Measurements from ENCODE around the gene CCL5.

The CCL5 gene

DNA sequence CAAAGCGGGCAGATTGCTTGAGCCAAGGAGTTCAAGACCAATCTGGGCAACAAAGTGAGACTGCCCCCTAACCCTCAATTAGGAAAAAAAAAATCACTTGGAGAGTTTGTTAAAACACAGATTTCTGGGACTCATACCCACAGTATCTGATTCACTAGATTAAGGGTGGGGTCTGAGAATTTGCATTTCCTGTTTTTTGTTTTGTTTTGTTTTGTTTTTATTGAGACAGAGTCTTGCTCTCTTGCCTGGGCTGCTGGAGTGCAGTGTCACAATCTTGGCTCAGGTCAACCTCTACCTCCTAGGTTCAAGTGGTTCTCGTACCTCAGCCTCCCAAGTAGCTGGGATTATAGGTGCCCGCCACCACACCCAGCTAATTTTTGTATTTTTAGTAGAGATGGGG is 12.6 kb downstream of the CCL5 start:
- Histone ChIP-seq H3K36me3 (ENCODE audit: control insufficient read depth in 1 of 2, insufficient read depth in 2 of 2, low read length in 2 of 2) (no peaks in the 10 kb centered on the region), H3K4me3 (ENCODE audit: low read depth in 1 of 2, low read length in 2 of 2) (no peak overlapping the region), H3K9ac (ENCODE audit: low read depth in 1 of 2, low read length in 2 of 2) (no peak overlapping the region), H3K4me1 (ENCODE audit: control insufficient read depth in 1 of 2, insufficient read depth in 2 of 2, low read length in 2 of 2) (no peaks in the 10 kb centered on the region), H3K27ac (ENCODE audit: low read depth, low read length) (no peak overlapping the region), H3K27me3 (ENCODE audit: control insufficient read depth in 1 of 2, insufficient read depth in 2 of 2, low read length in 2 of 2) (no peaks in the 10 kb centered on the region), H3K9me3 (ENCODE audit: control insufficient read depth in 1 of 2, low read length in 2 of 2) (no peaks in the 10 kb centered on the region)

DNA sequence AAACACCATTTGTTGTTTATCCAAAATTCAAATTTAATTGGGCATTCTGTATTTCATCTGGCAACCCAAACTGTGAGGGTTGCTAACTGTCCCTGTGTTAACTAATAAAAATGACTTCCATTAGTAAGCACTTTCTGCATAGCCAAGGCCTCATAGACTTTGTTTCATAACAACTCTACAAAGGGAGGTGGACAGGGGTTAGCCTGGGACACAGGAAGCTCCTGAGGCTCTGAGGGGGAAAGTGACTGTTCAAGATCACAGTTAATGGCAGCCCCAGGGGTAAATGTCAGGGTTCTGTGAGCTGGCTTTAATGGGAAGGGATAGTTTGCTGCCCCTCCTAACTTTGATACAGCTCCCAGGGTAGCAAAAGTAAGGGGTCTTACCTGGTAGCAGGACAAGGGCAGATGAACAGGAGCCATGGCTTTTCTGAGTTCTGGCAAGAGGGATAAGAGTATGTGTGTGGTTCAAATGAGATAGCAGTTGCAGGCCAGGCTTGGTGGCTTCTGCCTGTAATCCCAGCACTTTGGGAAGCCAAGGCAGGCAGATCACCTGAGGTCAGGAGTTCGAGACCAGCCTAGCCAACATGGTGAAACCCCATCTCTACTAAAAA is 13.7 kb downstream of the CCL5 start:
- no peaks in the 10 kb centered on the region for H3K27me3 ChIP-seq (ENCODE audit: control insufficient read depth in 1 of 2, insufficient read depth in 2 of 2, low read length in 2 of 2)
- no peak overlapping the region for H3K27ac ChIP-seq (ENCODE audit: low read depth, low read length)
- no peak overlapping the region for H3K9ac ChIP-seq (ENCODE audit: low read depth in 1 of 2, low read length in 2 of 2)

DNA sequence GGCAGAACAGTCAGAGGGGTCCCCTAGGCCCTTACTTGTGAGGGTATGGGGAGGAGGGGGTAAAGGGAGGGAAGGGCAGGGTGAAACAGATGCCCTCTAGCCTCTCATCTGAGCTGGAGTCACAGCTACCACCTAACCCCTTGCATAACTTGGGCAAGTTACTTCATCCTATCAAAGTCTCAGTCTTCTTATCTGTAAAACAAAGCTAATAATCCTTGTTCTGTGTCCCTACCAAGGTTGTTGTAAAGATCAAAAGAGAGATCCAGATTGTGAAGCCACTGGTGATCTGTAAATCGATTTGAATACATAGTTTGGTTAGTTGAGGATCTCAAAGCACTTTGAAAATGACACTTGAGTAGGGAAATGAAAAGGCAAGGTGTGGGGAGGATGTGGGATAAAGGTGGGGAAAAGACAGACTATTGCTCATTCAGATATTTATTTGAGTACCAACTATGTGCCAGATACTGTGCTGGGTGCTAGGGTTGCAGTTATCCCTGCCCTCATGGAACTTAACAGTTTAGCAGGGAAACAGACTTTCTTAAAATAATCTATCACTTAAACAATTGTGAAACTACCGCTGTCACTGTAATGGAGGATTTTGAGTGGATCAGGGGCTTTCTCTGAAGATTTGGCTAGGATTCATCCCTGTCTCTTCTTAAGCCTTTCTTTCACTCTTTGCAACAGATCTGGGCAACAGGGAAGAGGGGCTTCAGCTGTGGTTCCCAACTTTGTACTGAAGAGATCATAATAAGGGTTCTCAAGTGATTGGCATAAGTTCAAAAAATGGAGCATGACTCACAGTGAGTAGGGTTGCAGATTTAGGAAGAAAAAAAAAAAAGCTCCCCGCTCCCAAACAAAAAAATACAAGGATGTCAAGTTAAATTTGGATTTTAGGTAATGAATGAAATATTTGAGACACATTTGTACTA is 14.5 kb downstream of the CCL5 start:
- no peaks in the 10 kb centered on the region for H3K27me3 ChIP-seq (ENCODE audit: control insufficient read depth in 1 of 2, insufficient read depth in 2 of 2, low read length in 2 of 2)
- H3K9ac ChIP-seq (ENCODE audit: low read depth in 1 of 2, low read length in 2 of 2), result no peak overlapping the region
- no peak overlapping the region for H3K27ac ChIP-seq (ENCODE audit: low read depth, low read length)
- H3K9me3 ChIP-seq (ENCODE audit: control insufficient read depth in 1 of 2, low read length in 2 of 2), result no peaks in the 10 kb centered on the region
- H3K4me1 ChIP-seq (ENCODE audit: control insufficient read depth in 1 of 2, insufficient read depth in 2 of 2, low read length in 2 of 2), result no peaks in the 10 kb centered on the region
- H3K36me3 ChIP-seq (ENCODE audit: control insufficient read depth in 1 of 2, insufficient read depth in 2 of 2, low read length in 2 of 2), result no peaks in the 10 kb centered on the region
- H3K4me3 ChIP-seq (ENCODE audit: low read depth in 1 of 2, low read length in 2 of 2), result no peak overlapping the region

More for the DNA sequence above, 13.7 kb downstream of the CCL5 start:
- H3K4me3 ChIP-seq (ENCODE audit: low read depth in 1 of 2, low read length in 2 of 2), result no peak overlapping the region
- H3K4me1 ChIP-seq (ENCODE audit: control insufficient read depth in 1 of 2, insufficient read depth in 2 of 2, low read length in 2 of 2), result no peaks in the 10 kb centered on the region
- H3K36me3 ChIP-seq (ENCODE audit: control insufficient read depth in 1 of 2, insufficient read depth in 2 of 2, low read length in 2 of 2), result no peaks in the 10 kb centered on the region
- no peaks in the 10 kb centered on the region for H3K9me3 ChIP-seq (ENCODE audit: control insufficient read depth in 1 of 2, low read length in 2 of 2)

DNA sequence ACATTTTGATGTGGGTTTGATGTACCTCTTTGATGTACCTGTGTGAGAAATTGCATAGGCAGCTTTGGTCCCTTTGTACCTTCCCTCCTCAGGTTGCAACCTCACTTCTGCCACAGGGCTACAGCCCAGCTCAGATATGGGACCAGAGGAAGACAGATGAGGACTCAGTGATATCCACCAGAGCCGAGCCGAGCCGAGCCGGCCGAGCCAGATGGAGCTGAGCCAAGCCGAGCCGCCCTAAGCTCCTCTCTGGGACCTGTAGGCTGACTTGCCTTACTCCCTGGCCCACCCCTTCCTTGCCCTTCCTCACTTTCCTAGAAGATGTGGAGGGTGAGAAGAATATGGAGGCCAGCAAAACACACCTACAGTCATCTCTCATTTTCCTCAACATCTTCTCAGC is 15.3 kb downstream of the CCL5 start:
- H3K27me3 ChIP-seq (ENCODE audit: control insufficient read depth in 1 of 2, insufficient read depth in 2 of 2, low read length in 2 of 2), result no peaks in the 10 kb centered on the region
- H3K36me3 ChIP-seq (ENCODE audit: control insufficient read depth in 1 of 2, insufficient read depth in 2 of 2, low read length in 2 of 2), result no peaks in the 10 kb centered on the region

DNA sequence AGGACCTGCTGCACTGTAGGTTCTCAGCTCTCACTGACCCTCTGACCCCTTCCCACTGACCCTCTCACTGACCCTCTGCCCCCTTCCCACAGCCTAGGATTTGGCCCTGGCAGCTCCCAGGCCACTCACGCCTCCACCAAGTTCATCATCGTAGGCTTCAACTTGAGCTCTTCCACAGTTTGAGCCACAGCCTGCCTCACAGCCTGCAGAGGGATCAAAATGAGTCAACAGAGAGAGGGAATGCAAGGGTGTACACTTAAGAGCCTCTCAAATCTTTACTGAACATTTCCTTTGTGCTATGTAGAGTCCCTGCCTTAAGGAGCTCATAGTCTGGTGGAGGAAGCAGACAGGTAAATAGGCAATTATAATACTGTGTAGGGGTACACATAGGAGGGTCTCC is 23.6 kb downstream of the CCL5 start:
- Histone ChIP-seq H3K27ac (ENCODE audit: low read depth, low read length) (no peak overlapping the region), H3K36me3 (ENCODE audit: control insufficient read depth in 1 of 2, insufficient read depth in 2 of 2, low read length in 2 of 2) (no peaks in the 10 kb centered on the region), H3K4me3 (ENCODE audit: low read depth in 1 of 2, low read length in 2 of 2) (no peak overlapping the region), H3K9me3 (ENCODE audit: control insufficient read depth in 1 of 2, low read length in 2 of 2) (no peaks in the 10 kb centered on the region), H3K27me3 (ENCODE audit: control insufficient read depth in 1 of 2, insufficient read depth in 2 of 2, low read length in 2 of 2) (no peaks in the 10 kb centered on the region), H3K9ac (ENCODE audit: low read depth in 1 of 2, low read length in 2 of 2) (no peak overlapping the region), H3K4me1 (ENCODE audit: control insufficient read depth in 1 of 2, insufficient read depth in 2 of 2, low read length in 2 of 2) (no peaks in the 10 kb centered on the region)

More for the DNA sequence above, 15.3 kb downstream of the CCL5 start:
- Histone ChIP-seq H3K27ac (ENCODE audit: low read depth, low read length) (no peak overlapping the region), H3K9me3 (ENCODE audit: control insufficient read depth in 1 of 2, low read length in 2 of 2) (no peaks in the 10 kb centered on the region), H3K4me3 (ENCODE audit: low read depth in 1 of 2, low read length in 2 of 2) (no peak overlapping the region), H3K9ac (ENCODE audit: low read depth in 1 of 2, low read length in 2 of 2) (no peak overlapping the region), H3K4me1 (ENCODE audit: control insufficient read depth in 1 of 2, insufficient read depth in 2 of 2, low read length in 2 of 2) (no peaks in the 10 kb centered on the region)

DNA sequence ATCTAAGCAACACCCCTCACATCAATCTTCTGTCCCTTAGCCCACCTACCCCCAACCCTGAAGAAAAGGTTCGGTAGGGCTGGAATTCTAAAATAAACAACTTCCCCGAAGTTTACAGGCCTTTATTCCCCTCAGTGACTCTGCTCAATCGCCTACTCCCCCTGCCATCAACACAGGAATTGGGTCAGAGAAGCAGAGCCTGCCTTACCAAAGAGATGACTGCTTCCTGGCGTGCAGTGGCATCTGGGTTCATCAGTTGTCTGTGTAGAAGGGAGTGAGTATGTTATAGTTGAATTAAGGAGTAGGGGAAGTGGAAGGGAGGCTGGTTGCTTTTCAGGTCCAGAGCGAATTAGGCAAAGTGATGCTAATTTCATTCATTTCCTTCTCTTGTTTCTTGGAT is 24.2 kb downstream of the CCL5 start:
- H3K4me1 ChIP-seq (ENCODE audit: control insufficient read depth in 1 of 2, insufficient read depth in 2 of 2, low read length in 2 of 2), result no peaks in the 10 kb centered on the region
- no peaks in the 10 kb centered on the region for H3K36me3 ChIP-seq (ENCODE audit: control insufficient read depth in 1 of 2, insufficient read depth in 2 of 2, low read length in 2 of 2)
- no peak overlapping the region for H3K9ac ChIP-seq (ENCODE audit: low read depth in 1 of 2, low read length in 2 of 2)
- no peaks in the 10 kb centered on the region for H3K9me3 ChIP-seq (ENCODE audit: control insufficient read depth in 1 of 2, low read length in 2 of 2)
- H3K27me3 ChIP-seq (ENCODE audit: control insufficient read depth in 1 of 2, insufficient read depth in 2 of 2, low read length in 2 of 2), result no peaks in the 10 kb centered on the region
- no peak overlapping the region for H3K4me3 ChIP-seq (ENCODE audit: low read depth in 1 of 2, low read length in 2 of 2)
- H3K27ac ChIP-seq (ENCODE audit: low read depth, low read length), result no peak overlapping the region

DNA sequence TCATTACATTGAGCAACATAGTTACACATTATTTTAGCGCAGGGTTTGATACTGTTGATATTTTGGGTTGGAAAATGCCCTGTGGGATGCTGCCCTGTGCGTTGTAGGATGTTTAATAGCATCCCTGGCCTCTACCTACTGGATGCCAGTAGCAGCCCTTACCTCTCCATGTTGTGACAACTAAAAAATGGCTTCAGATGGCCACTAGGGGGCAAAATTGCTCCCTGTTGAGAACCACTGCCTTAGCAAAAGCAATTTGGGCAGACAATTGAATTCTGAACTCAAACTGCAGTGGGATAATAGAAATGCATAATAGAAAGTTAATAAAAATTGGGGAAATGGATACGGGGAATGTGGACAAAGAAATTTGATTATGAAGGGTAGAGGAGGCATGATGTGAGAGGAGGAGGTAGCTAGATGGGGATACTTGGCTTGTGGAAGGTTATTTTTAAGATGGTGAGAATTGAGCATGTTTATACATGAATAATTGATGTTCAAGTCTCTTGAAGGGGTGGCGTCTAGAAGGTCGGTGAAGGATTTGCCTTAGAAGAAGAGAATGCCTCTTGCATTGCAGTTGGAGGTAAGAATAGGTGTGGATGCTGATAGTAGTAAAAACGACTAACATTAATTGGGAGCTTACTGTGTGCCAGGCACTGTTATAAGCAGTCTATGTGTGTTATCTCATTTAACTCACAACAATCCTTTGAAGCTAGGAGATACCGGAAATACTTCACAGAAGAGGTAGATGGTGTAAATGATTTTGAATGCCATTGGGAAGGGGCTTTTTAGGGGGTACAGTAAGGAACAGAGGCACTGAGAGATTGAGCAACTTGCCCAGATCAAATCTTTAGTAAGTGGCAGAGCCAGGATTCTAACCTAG is 30.5 kb downstream of the CCL5 start:
- Histone ChIP-seq H3K4me3 (ENCODE audit: low read depth in 1 of 2, low read length in 2 of 2) (no peak overlapping the region), H3K4me1 (ENCODE audit: control insufficient read depth in 1 of 2, insufficient read depth in 2 of 2, low read length in 2 of 2) (no peaks in the 10 kb centered on the region), H3K27me3 (ENCODE audit: control insufficient read depth in 1 of 2, insufficient read depth in 2 of 2, low read length in 2 of 2) (no peaks in the 10 kb centered on the region), H3K9me3 (ENCODE audit: control insufficient read depth in 1 of 2, low read length in 2 of 2) (no peaks in the 10 kb centered on the region), H3K27ac (ENCODE audit: low read depth, low read length) (no peak overlapping the region), H3K9ac (ENCODE audit: low read depth in 1 of 2, low read length in 2 of 2) (no peak overlapping the region), H3K36me3 (ENCODE audit: control insufficient read depth in 1 of 2, insufficient read depth in 2 of 2, low read length in 2 of 2) (peaks cover 13 to 44% of the 10 kb centered on the region in 2 donors)

DNA sequence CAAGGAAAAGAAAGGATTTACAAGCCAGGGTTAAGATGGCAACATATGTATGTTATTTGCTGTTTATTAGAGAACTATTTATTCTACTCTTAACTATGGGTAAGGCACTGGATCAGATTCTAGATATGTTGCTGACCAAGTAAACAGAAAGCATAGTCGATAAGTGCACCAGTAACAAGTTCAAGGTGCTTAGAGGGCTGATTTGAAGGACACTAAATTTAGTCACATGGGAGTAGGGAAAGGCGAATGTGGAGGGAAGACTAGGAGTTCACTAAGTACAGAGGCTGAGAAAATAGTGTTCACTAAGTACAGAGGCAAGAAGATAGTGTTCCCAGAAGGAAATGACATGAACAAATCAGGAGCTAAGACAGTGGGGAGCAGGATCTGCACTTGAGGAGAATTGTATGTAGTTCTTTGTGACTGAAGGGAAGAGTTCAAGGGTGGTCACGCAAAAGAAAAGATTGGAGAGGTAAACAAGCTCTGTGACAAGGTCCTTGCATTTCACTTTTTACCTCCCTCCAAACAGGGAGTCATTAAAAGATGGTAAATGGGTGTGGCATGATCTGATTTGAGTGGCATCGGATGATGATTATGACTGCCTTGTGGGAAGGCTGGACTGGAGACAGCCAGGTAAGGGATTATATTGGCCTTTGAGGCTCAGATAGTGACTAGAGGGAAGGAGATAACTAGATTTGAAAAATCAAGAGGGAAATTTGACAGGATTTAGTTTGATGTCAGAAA is 32.4 kb downstream of the CCL5 start:
- Histone ChIP-seq H3K9ac (ENCODE audit: low read depth in 1 of 2, low read length in 2 of 2) (no peak overlapping the region), H3K27ac (ENCODE audit: low read depth, low read length) (no peak overlapping the region), H3K4me1 (ENCODE audit: control insufficient read depth in 1 of 2, insufficient read depth in 2 of 2, low read length in 2 of 2) (no peaks in the 10 kb centered on the region)

DNA sequence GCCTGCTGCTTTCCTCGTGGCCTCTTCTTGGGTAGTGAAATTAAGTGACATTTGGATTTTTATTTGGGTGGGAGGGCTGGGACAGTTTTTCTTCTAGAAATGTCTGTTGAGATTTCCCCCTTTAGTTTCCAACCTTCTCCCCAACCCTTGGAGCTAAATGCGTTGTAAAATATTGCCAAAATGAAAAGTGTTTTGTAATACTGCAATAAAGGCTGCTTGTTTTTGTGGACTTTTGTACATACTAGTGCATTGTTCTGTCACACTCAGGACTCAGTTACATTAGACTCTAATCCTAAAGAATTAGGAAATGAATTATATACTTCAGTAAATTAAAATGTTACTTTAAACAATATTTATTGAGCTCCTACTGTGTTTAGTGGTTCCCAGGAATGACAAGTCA is 33.2 kb downstream of the CCL5 start:
- H3K9me3 ChIP-seq (ENCODE audit: control insufficient read depth in 1 of 2, low read length in 2 of 2), result no peaks in the 10 kb centered on the region
- H3K4me1 ChIP-seq (ENCODE audit: control insufficient read depth in 1 of 2, insufficient read depth in 2 of 2, low read length in 2 of 2), result no peaks in the 10 kb centered on the region
- no peaks in the 10 kb centered on the region for H3K27me3 ChIP-seq (ENCODE audit: control insufficient read depth in 1 of 2, insufficient read depth in 2 of 2, low read length in 2 of 2)
- no peak overlapping the region for H3K4me3 ChIP-seq (ENCODE audit: low read depth in 1 of 2, low read length in 2 of 2)
- no peak overlapping the region for H3K27ac ChIP-seq (ENCODE audit: low read depth, low read length)
- H3K9ac ChIP-seq (ENCODE audit: low read depth in 1 of 2, low read length in 2 of 2), result no peak overlapping the region
- peaks cover 27 to 70% of the 10 kb centered on the region in 2 donors for H3K36me3 ChIP-seq (ENCODE audit: control insufficient read depth in 1 of 2, insufficient read depth in 2 of 2, low read length in 2 of 2)

More for the DNA sequence above, 32.4 kb downstream of the CCL5 start:
- H3K4me3 ChIP-seq (ENCODE audit: low read depth in 1 of 2, low read length in 2 of 2), result no peak overlapping the region
- H3K9me3 ChIP-seq (ENCODE audit: control insufficient read depth in 1 of 2, low read length in 2 of 2), result no peaks in the 10 kb centered on the region
- H3K27me3 ChIP-seq (ENCODE audit: control insufficient read depth in 1 of 2, insufficient read depth in 2 of 2, low read length in 2 of 2), result no peaks in the 10 kb centered on the region
- H3K36me3 ChIP-seq (ENCODE audit: control insufficient read depth in 1 of 2, insufficient read depth in 2 of 2, low read length in 2 of 2), result peaks cover 22 to 62% of the 10 kb centered on the region in 2 donors

Measured in duodenal mucosa (tissue), 2 donors.